Stimulated activated naive CD8-positive, alpha-beta T cell treated with anti-CD3 and anti-CD28 coated beads, Interleukin-15, Interleukin-2, amounts not matched to agents 100 U/mL and 50 U/mL, for 24 hours (primary cell): ENCODE results near the gene SHISAL1.

Experiments used
- ATAC-seq: fragments of 150-1000 bp; cut with Tn5 transposase; one replicate; pipeline ENCODE4 v1.10.0; 2021
- DNase-seq: peaks from one replicate; pipeline ENCODE4 v3.0.0; 2021

Gene SHISAL1

DNA sequence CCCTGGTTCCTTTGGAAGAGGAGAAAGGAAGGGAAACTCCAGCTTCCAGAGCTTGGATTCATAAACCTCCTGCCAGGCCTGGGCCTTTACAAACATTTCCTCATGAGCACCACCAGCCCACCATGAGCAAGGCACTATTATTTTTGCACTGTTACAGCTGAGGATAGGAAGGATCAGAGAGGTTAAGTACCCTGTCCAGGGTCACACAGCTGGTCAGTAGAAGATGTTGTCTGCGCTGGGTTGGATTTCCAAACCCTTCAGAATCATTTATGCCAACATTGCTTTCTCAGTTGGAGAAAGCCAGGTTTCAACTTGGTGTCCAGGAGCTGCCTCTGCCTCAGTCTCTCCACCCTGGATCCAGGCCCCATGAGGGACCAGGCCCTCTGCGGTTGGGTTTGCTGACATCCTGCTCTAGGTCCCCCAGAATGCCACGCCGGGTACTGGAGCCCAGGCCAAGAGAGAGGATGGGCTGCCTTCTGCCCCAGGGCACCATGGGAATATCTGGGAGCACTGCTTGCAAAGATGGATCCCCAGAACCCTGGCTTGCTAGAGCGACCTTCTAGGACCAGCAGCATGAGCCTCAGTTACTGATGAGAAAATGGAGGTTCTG is 29.7 kb upstream of the SHISAL1 start:
- no peak for ATAC-seq

DNA sequence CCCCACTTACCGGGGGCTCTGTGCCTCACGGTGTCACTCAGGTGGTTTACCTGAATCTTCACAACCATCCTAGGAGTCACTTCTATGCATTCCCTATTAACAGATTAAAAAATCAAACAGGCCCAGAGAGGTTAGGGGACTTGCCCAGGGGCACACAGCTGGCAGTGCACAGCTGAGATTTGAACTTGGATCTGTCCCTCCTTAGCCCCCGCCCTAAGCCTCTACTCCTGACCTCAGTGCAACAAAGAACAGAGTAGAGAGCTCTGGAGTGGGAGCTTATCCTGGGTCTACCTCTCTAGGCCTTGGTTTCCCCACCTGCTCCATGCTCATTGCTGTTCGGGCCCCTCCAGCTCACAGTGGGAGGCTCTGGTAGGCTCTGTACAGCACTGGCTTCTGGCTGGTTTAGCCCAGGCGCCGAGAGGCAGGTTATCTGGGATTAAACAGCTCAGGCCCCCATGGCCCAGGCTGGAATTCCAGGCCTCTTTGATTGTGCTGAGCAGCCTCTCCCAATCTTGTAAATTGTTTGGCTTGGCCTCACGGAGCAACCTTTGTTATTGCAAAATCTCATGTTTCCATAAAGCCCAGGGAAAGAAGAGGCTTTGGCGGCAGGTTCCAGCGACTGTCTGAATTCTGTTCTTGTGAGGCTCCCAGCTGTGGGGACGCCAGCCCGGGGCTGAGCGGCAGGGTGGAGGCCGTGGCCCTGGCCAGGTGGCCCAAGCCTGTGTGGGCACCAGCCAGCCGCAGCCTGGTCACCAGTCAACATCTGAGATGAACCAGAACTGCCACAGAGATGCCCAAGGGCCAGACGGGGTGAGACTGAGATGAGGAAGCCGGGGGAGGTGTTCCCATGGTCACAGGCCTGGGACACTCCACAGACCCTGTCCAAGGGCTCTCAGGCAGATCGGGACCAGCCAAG is 28.9 kb upstream of the SHISAL1 start:
- ATAC-seq = no peak
- no peak for DNase-seq

More for the DNA sequence above, 29.7 kb upstream of the SHISAL1 start:
- no peak for DNase-seq

DNA sequence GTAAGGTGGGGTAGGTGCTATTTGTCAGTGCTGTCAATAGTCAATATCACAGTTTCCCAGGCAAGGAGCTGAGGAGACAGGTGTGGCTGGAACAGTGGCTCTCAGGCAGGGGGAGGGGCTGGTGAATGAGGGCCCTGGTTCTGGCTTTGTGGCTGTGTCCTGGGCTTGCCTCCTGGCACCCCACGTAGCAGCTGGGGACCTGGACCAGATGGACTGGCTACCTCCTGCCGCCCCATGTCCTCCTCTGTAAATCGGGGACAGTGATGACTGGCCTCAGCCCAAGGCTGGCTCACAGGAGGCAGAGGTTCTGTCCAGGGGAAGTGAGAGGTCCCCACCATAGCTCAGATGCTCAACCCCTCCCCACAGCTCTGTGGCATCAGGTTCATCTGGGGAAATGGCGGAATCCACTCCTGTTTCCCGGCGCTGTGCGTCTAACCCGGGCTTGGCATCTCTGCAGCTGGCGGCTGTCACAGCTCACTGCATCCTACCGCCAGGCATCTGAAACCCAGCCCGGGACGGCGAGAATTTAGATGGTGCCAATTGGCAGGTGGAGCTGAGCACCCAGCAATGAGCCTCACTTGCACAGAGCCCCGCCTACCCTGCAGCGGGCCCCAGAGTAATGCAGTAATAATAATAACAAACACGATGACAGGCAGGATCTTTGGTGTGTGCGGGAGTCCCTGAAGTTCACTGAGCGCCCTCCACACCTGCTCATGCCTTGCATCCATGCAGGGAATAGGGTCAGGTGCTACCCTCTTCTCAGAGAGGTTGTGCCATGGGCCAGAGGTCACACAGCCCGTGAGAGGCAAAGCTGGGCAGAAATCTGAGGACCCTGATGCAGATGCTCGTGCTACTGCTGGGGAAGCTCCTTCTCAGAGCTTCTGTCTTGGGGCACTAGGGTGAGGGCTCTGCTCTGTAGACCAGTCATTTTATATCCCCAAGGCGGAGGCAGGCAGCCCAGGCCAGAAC is 27.8 kb upstream of the SHISAL1 start:
- DNase-seq (no peak), ATAC-seq (no peak)

DNA sequence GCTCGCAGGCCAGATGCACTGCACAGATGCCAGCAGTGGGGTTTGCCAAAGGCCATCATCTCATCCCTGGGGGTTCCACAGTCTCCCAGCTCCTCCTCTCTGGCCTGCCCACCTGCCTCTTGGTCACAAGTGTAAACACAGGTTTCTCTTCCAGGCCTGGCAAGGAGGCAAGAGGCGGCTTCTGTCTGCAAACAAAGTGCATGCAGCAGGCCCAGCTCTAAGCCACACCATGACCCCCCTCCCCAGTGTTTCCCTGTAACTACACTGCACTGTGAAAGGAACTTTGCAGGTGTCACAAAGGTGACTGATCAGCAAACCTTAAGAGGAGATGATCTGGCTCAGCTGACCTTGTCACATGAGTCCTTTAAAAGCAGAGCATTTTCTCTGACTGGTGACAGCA is 26.2 kb upstream of the SHISAL1 start:
- ATAC-seq (no peak), DNase-seq (no peak)

DNA sequence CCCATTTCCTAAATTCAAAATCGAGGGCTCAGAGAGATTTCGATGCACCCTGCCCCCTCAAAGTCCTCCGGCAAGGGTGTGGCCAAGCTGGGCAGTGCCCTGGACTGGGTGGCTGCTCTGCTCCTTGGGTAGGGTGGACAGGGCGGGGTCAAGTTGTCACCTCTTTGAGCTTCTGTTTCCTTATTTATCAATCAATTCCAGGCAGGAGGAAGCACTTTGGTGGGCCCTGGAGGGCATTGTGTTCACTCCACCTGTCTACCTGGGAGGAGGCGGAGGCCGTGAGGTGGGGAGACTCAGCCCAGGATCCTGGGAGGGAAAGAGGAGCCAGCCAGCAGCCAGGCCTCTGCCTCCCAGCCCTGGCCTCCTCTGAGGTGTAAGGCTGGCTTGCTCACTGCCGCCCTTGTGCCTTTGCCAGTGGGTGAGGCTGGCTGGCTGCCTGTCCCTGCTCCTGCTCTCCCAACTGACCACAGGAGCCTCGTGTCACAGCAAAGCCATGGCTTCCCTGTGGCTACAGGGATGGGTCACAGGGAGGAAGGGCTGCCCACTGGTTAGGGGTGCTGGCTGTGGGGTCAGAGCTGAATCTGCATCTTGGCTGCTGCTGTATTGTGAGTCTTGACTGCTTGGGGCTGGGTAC is 25.5 kb upstream of the SHISAL1 start:
- ATAC-seq (no peak), DNase-seq (no peak)

DNA sequence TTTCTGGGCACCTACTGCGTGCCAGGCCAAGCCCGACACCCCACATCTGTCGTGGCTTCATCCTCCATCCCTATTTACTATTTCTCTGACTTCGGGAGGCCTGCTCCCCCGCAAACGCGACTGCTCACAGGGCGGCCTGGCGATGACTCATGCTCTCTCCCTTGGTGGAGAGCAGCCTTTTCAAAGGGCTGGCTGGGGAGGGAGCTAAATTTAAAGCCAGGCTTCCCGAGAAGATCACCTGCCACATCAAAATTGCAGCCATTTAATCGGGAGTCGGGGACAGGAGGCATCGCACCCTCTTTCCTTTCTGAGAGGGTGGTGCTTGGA is 24.9 kb upstream of the SHISAL1 start:
- ATAC-seq (no peak), DNase-seq (peak; percentile 41)

DNA sequence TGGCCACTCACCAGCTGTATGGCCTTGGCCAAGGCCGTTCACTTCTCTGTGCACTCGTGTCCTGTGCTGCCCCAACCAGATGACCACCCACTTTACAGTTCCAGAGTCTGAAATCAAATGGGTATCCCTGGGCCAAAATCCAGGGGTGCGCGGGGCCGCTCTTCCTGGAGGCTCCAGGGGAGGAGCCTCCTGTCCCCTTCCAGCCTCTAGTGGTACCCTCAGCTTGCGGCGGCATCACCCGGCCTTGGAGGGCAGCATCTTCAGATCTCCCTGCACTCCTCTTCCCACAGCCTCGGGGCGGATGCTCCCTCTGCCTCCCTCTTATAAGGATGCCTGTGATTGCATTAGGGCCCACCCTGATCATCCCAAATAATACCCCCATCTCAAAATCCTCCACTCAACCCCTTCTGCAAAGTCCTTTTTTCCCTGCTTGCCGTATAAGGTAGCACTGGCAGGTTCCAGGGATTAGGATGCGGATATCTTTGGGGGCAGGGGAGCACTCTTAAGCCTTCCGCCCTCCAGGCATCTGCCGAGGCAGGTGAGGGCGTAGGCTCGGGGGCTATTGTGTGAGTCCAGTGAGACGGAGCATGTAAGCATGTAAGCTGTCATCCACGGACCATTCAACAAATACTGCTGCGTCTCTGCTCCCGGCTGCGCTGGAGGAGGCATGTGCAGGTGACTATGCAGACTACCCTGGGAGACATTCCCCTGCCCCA is 24.4 kb upstream of the SHISAL1 start:
- no peak for DNase-seq

DNA sequence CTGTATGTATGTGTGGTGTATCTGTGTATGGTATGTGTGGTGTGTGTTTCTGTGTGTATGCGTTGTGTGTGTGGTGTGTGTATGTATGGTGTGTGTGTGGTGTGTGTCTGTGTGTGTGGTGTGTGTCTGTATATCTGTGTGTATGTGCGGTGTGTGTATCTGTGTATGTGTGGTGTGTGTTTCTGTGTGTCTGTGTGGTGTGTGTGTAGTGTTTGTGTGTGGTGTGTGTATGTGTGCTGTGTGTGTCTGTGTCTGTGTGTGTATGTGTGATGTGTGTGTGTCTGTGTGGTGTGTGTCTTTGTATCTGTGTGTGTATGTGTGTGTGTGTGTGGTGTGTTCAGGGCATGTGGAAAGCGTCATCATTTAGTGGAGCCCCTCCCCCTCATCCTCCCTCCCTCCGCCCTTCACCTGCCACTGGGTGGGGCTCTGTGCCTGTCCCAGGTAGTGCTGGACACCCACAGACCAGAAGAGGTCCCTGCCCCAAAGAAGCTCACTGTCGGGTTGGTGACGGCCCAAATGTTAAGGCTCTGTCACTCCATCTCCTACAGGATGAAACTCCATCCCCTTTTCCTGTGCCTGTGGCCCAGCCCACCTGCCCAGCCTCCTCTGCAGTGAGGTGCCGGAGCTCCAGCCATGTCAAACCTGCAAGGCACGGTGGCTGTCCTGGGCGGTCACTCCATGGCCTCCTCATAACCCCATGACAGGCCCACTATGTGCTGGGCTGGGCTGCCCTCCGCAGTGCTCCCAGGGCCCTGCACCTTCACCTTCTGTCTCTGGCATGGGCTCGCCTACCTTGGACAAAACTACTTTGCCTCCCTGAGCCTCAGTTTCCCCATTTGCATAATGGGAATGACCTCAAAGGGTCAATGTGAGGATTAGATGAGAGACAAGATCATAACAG is 23.4 kb upstream of the SHISAL1 start:
- peak; percentile 30 for DNase-seq
- no peak for ATAC-seq

More for the DNA sequence above, 24.4 kb upstream of the SHISAL1 start:
- no peak for ATAC-seq

DNA sequence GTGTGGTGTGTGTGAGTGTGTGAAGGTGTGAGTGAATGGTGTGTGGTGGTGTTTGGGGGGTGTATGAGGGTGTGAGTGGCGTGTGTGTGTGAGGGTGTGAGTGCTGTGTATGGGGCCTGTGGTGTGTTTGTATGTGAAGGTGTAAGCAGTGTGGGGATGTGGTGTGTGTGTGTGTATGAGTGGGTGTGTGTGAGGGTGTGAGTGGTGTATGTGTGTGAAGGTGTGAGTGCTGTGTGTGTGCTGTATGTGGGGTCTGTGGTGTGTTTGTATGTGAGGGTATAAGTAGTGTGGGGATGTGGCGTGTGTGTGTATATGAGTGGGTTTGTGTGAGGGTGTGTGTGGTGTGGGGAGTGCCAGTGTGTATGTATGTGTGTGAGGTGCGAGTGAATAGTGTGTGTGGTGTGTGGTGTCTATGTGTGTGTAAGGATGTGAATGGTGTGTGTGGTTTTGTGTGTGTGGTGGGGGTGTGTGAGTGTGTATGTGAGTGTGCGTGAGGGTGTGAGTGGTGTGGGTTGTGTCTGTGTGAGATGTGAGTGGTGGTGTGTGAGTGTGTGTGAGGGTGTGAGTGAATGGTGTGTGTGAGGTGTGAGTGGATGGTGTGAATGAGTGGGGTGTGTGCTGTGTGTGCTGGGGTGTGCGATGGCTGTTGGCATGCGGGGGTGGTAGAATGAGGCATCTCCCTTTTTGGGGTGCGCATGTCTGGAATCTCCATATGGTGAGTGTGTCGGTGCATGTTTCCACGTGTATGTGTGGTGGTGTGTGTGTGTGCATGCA is 22.5 kb upstream of the SHISAL1 start:
- ATAC-seq = no peak
- no peak for DNase-seq

DNA sequence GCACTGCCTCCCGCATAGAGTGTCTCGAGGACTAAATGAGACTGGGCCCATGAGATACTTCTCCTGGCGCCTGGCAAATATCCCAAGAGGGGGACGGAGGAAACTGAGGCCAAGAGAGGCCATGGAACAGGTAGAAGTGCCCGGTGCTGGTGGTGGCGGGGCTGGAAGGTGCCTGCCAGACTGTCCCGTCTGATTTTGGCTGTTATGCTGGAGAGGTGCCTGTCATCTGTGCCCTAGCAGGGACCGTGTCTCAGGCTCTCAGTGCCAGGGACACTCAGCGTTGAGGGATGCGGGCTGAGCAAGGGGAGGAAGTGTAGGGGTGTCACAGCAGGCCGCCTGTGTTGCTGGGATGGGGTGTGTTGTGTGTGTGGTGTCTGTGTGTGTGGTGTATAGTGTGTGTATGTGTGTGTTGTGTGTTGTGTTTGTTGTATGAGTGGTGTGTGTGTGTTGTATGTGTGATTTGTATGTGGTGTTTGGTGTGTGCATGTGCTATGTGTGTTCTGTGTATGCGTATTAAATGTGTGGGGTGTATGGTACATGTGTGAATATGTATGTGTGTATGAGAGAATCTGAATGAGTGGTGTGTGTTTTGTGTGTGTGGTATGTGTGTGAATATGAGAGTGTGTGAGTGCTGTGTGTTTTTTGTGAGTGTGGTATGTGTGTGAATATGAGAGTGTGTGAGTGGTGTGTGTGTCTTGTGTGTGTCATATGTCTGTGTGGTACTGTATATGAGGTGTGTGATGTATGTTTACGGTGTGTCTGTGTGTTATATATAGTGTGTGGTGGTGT is 21.3 kb upstream of the SHISAL1 start:
- ATAC-seq = no peak
- no peak for DNase-seq

DNA sequence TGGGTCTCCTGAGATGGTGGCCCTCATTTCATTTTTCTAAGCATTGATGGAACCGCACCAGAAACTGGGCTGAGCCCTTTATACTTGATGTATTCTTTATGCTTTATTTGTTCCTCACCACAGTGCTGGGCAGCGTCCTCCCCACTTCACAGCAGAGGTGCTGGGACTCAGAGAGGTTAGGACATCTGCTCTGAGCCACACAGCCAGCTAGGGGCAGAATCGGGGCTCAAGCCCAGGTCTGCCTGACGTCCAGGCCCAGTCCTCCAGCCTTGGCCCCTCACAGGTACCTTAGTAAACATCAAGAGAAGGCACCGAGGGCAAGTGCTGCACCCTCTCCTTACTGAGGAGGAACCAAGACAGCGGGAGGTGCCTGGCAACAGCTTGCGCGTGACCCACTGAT is 20.2 kb upstream of the SHISAL1 start:
- DNase-seq (no peak), ATAC-seq (no peak)

DNA sequence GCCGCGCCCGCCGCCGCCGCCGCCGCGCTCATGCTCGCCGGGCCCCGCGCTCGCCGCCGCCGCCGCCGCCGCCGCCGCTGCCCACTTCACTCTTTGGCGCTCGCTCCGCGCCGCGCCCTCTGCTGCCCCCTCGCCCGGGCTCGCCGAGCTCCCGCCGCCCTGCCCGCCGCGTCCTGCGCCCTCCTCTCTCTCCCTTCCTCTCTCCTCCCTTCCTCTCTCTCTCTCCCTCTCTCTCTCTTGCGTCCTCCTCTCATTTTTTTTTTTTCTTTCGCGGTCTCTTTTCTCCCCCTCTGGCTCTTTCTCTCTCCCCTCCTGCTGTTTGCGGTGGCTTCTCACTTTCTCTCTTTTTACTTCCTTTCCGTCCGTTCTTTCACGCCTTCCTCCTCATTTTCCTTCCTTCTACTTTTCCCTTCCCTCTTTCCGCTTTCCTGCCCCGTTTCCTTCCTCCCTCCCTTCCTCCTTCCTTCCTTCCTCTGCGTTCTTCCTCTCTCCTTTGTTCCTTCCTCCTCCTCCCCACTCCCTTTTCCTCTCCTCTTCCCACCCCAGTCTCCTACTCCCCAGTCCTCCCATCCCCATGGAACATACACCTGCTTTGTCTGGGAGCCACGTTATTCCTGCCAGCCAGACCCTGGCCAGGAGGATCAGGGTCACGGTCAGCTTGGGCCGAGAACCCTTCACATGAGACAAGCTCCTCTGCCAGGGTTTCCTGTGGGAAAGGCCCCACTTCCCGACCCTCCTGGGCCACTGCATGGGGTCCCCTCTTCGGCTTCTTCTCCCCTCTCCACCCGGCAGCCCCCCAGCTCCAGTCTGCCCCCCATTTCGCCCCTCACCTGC is 19.3 kb upstream of the SHISAL1 start:
- ATAC-seq (no peak), DNase-seq (peak; percentile 22)

DNA sequence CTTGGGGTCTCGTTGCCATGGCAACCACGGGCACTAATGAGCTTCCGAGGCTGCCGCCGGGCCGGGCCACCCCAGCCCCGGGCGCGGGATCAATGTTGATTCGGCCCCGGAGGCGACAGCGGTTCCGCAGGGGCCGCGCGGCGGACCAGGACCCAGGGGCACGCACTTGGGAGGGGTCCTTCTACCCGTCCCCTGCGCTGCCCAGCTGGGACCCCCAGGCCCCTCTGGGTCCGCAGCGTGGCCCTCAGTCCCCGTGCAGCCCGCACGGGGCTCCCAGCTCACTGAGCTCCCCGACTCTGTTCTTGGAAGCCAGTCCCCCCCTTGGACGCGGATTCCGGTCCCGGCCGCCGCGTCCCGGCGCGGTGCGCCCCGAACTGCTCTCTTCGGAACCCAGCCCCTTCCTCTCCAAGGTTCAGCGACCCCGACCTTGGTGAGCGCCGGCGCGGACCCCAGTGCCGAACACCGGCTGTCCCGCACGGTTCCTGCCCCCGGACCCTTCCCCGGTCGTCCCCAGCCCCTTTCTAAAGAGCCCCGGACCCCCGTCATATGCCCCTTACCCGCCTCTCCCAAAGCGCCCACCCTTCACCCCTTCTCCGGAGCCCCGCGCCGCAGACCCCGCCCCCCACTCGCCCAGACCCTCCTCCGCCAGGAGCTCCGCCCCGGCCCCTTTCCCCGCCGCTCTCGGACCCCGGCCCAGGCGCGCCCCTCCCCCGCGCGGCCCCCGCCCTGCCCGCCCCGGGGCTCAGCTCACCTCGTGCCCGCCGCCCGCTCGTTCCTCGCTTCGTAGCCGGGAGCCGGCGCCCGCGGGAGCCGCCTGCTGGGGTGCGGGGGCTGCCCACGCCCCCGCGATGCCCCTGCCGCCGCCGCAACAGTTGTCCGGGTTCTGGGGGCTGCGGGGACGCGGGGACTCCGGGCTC is 18.3 kb upstream of the SHISAL1 start:
- DNase-seq = no peak
- ATAC-seq = no peak

DNA sequence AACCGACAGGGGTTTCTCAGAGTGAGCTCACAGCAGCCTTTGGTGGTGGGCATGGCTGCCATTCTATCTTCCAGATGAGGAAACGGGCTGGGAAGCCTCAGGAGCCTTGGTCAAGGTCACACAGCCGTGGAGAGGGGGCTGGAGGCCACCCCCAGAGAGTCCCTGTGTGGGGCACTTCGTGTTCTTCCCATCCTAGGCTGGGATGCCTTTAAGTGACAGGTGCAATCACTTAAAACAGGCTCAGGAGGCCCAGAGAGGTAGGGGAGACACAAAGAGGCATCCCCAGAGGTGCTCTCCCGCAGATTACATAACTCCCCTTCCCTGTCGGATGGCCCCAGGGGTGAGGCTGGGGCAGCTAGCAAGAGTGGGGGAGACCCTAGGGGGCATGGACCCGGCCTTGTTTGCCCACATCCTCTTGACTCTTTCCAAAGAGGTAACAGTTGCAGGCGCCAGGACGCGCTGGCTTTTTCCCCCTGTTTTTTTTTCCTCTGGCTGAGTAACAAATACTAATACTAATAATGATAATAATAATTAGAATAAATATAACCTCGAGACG is 17.5 kb upstream of the SHISAL1 start:
- ATAC-seq (no peak), DNase-seq (no peak)

DNA sequence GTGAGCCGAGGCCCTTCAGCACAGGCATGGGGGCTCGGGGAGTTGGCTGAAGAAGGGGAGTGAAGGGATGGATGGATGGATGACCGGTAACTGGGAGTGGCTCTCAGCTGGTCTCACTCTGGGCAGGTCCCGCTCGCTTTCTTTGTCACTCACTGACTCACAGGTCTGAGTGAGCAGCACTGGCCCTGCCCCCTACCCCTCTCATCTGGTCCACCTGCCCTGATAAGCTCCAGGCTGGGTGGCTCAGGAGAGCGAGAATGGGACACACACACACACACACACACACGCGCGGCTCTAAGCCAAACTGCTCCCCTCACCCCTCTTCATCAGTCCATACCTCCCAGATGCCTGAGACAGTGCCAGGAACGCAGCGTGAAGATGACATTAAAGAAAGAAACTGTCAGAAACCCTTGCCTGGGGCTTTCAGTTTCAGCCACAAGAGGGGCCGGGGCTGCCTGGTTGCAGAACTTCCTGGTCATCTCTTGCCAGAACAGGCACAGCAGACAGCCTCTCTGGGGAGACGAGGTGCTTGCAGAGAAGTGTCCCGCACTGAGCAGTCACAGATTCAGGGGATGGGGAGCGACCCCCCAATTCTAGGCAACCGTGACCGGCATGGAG is 16.5 kb upstream of the SHISAL1 start:
- ATAC-seq (peak; percentile 78), DNase-seq (peak; percentile 54)

DNA sequence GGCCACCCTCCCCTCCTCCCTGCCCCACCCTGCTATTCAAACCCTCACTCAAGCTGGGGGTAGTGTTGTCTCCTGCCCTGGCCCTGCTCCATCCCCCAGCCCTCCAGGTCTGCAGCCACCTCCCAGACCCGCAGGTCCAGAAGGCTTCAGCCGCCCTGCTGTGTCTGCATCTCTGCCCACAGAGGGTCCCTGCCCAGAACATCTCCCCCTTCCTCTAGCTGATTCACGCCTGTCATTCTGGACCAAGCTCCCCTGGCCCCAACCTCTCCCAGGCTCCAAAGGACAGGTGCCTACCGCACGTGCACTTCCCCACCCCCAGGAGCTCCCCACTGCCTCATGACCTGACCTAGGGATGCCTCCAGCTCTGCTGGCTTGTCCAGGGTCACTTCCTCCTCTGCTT is 16.0 kb upstream of the SHISAL1 start:
- ATAC-seq = no peak
- no peak for DNase-seq
